Dermis microvascular lymphatic vessel endothelial cell (primary cell): ENCODE results near the gene EYA4. TPM values are rescaled to one million over a fixed set of nuclear protein-coding genes. Genes with fewer than 3 reads are reported as not detected.
"Not testable (repeated sequence)": the region's sequence is repeated elsewhere in the genome, so short reads cannot be mapped to it uniquely, and the experiment has no call there.

Experiments used
- DNase-seq, 2 donors: peaks; one replicate each; pipeline versions ENCODE4 v3.0.0 to v3.0.0-alpha.2; 2010; ENCODE audit warnings: low read depth in 2 of 2
- total RNA-seq: library from RNA; depleted of rRNA; stranded (reverse); fragments of >200 nt; gene quantifications from 2 replicates; pipeline ENCODE4 v1.2.1, GENCODE V29; 2014

EYA4 gene
- total RNA-seq, 1 donor from 2014 or later: 0.51 TPM

DNA sequence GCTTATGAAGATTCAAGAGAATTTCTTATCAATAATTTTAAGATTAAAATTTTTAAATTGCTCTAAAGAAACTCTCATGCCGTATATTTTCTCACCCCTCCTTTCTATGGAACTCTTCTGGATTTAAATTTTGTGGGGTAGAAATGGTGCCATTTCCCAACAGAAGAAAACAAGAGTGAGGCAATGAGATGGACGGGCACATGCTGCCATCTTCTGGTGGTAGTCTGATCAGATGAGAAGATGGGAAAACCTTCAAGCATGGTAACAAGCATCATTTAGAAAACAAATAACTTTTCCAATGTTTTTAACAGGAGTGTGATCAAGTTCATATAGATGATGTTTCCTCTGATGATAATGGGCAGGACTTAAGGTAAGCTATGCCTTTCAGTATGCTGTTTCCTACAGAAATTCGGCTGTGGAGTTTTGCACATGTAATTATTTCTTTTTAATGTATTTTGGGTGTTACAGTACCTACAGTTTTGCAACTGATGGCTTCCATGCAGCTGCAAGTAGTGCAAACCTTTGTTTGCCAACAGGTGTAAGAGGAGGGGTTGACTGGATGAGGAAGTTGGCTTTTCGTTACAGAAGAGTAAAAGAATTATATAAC lies 271.4 kb downstream of the EYA4 start:
- DNase-seq: peak; percentile 21 to 53

GRCh38 chr6:133523816-133524215 lies 282.7 kb downstream of the EYA4 start:
- DNase-seq: no peak

- no peak for DNase-seq
Observed at GRCh38 chr6:133526436-133526835, 285.3 kb downstream of the EYA4 start.

- DNase-seq: no peak
Observed at GRCh38 chr6:133528566-133528965, 287.4 kb downstream of the EYA4 start.

GRCh38 chr6:133532908-133533307 lies 291.8 kb downstream of the EYA4 start:
- no peak for DNase-seq

DNA sequence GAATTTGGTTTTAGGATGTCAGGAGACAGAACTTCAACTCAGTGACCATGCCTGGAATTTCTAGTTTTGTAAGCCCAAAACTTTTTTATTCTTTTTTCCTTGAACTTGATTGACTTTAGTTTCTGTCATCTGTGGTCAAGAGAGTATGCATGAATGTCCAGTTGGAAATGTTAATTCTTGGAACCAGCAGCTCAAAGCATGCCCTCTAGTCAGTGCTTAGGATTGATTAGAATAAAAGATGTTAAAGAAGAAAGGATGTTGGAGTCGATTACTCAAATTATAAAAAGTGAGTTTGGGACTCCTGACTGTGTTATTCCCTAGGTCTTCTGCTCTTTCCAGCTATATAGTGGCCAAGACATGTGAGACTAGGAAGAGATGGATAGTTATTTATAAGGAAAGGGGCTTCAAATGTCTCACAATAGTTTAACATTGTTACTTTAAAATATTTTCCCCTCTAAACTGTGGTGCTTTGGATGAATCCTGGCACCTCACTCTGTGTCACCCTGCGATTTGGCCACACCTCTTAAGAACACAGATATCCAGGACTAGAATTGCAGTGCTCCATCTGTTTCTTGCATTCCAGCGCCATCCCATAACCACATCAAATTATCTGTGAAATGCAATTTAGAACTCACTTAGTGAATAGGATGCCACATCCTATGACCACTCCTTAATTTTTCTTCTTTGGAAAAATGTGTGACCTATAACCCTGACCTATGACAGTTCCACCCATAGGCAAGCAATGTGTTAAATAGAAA lies 298.5 kb downstream of the EYA4 start:
- no peak for DNase-seq

DNA sequence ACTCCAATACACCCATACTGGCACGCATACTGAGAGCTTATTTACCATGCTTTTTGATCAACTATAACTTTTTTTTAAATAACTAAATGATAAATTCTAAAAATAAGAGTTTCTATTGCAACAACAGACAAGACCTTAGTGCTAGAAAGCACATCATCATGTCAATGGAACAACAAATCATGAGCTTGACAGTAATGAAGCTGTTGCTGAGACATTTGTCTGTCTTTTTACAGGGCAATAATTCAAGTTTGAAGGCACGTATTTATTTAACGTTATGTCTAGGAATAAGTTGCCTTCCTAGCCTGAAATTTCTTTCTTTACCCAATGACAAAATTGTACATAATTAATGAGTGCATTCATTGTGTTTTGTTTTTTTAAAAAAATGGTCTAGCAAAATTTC lies 299.2 kb downstream of the EYA4 start:
- DNase-seq: no peak

DNA sequence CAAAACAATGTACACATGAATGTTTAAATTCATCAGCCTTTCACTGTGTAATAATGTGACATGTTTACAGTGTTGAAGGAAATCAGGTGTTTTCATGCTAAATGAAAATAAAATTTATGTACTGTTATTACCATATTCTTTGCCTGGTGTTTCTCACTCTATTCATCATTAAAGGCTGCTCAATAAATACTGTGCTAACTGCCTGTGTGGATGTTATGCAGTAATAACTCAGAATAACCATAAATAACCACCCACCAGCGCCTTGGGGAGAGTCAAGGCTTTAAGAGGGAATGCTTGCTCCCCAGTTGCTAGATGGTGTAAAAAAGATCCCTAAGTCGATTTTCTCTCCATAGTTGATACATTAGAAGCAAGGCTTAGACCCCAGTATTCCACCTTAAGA lies 299.9 kb downstream of the EYA4 start:
- DNase-seq: no peak

DNA sequence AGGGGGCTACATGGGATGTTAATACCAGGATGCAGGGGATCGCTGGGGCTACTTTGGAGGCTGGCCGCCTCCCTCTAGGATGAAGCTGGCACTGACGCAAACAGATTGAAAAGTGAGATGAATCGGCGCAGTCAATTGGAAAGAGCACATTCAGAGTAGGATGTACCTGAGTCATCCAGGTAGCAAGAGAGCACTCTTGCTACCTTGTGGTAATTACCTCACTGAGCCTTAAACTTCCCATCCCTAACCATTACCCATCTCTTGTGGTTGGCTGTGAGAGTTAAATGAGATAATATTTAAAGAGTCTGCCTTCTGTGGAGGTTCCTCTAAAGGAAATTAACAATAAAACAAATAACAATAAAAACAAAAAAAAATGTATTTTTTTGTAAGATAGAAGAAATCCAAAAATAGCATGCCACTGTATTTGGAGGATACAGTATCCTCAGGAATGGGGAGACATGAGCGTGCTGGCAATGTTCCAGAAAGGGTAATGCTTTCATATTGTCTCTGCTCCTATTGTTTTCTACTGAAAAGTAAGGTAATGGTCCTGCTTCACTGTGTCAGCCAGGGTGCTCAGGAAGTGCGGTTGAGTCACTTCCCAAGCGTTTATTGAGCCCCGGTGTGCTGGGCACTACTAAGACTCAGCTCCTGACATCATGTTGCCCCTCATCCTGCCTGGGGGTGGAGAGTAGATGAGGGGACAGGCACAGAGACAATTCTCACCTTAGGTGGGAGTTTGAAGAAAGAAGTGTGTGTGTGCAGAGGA lies 301.1 kb downstream of the EYA4 start:
- peak; percentile 7 to 65 for DNase-seq

DNA sequence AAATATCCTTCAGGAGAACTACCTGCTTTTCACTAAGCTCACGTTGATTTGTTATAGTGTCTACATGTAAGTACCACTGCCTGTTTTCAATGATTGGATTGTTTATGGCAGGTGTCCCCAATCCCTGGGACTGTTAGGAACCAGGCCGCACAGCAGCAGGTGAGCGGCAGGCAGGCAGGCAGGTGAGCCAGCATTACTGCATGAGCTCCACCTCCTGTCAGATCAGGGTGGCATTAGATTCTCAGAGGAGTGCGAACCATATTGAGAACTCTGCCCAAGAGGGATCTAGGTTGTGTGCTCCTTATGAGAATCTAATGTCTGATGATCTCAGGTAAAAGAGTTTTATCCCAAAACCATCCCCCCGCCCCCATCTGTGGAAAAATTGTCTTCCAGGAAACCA lies 303.3 kb downstream of the EYA4 start:
- no peak for DNase-seq

GRCh38 chr6:133546098-133546497 lies 304.9 kb downstream of the EYA4 start:
- DNase-seq: no peak

DNA sequence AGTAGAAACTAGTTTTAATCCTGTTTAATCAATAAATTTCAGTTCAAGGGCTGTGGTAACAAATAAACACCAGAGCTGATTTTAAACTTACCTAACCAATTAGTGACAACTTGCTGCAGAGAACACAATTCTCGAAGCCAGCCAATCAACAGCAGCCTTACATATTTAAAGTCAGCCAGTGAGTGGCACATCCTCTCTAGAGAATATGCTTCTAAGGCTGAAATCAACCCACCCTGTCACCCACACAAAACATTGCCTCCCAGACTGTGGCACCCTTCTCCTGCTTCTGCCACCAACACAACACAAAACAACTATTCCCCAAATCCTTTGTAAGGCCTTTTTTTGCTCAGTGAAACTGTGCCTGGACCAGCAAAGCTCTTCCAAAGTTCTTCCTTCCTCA lies 306.0 kb downstream of the EYA4 start:
- peak in 1 of 2 donors; percentile 1 for DNase-seq

GRCh38 chr6:133548423-133549159 lies 307.4 kb downstream of the EYA4 start:
- DNase-seq: no peak

DNA sequence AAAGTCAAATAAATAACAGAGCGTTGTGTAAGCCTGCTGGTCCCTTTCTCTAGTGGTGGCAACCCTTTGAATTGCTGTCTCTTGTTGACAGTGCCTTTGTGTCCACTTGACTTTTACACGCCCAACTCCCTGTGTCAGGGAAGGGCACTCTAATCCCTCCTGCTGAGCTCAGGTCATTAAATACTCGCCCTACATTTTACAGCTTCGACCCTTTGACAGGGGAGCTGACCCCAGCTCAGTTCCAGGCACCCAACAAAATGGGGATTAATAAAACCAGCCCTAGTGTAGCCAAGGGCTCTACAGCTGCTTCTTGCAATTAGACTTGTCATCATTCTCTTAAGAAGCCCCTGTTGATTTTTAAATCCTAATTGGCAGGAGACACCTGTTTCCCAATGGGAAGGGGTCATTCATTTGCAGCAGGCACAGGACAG lies 308.2 kb downstream of the EYA4 start:
- DNase-seq: no peak

DNA sequence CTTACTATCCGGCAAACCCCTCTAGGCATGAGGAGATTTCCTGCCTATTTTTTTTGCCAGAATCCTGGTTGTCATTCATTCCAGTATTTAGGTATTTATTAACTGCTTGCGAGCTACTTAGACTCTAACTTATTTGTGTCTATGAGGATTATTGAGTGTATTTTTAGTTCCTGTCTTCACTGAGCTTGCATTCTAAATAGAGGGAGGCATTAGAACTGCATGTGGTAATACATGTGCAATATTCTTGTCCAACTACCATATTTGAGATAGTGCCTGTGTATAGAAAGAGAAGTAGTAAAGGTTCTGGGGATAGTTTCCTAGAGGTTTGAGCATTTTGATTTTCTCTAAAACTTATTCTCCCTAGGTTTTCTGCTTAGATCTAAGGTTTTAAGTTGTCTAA lies 308.9 kb downstream of the EYA4 start:
- DNase-seq: no peak

DNA sequence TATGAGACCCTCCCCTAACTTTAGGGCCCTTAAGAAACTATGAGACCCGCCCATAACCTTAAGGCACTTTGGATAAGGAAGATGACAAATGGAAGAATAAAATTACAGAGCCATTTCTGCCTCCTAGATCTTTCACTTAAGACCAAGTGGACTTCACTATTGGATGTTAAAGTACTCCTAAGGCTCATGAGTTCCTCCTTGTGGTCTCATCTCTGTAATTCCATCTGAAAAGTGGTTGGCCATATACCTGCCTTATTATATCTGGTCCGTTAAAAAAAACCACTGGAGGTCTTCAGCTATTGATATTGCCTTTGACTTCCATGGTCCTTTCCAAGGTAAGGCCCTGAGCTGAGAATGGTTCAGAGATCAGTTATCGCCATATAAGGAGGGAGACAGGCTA lies 310.3 kb downstream of the EYA4 start:
- no peak for DNase-seq

DNA sequence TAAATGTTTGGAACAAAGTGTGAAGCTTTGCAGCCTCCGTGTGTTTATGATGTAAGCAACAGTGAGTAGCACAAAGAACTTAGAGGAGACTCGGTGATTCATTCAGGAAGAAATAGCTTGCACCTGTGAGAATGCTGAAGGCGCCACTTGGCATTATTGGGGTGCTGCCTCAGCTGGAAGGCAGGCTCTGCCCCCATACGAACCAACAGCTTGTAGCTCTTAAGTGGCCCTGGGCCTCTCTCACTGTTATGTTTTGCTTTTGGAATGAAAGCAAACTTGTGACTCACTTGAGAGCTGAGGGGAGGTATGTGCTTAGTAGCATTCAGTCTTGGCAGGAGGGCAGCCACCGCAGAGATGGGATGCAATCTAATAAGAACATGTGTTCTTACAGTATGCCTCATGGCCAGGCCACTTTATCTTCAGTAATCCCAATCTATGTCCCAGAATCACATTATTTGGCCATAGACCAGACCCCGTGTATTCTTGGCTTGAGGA lies 310.7 kb downstream of the EYA4 start:
- no peak for DNase-seq

DNA sequence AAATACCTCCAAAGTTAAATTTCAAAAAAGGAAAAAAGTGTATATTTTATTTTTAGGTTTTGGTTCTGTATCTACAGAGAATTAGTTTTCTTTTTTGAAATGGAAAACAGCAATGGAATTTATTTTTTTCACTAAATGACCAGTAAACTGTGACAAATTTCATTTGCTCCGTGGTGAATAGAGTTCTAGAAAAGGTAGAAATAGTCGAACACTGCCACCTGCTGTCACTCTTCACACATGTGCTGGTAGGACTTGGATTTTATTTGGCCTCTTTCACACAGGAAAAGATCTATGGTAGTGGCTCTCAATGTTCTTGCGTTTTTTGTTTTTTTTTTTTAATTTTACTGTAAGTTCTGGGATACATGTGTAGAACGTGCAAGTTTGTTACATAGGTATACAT lies 312.5 kb downstream of the EYA4 start:
- DNase-seq: peak; percentile 56 to 64

- not testable (repeated sequence) for DNase-seq
Observed at GRCh38 chr6:133554121-133554520, 313.0 kb downstream of the EYA4 start.

DNA sequence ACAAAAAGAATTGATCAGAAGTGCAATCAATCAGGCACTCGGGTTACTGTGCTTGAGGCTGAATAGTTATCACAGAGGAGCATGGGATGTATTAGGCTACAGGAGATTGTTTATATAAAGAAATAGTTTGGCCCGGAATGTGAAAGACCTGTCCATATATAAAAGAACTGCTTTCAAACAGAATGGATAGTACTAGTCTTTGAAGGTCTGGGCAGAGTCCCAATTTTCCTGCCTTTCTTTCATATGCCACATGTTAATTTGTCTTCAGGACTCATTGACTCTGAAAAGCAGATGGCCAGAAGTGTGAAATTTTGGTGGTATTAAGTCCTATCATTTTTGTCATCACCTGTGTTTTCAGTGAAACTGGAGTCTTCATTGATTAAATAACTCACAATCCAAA lies 314.5 kb downstream of the EYA4 start:
- DNase-seq: no peak

GRCh38 chr6:133559926-133560325 lies 318.8 kb downstream of the EYA4 start:
- DNase-seq: no peak

DNA sequence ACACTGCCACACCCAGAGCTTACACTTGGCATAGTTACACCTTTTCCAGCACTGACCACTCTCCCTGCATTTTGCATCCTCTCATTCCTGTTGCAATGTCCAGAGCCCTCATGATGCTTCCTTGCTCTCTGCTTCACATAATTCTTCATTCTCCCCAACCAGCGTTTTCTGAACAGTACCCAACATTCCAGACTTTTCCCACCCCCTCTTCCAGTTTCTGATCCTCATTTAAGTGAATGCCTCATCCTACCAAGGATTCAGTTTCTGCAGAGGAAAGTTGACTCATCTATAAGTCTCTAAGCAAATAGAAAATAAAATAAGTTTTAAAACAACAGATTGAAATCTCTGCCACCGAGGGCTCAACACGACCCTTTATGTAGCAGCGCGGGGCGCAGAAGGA lies 326.5 kb downstream of the EYA4 start:
- no peak for DNase-seq
